KMS-11 (cell line): ENCODE results near the gene SND1.

Source experiments
- H2AFZ ChIP-seq: fragments of 200-600 bp; sonication (generic); 2 replicates; pipeline ENCODE4 v1.6.1; 2016; ENCODE audit warnings: antibody characterized with exemption, mixed run types, low read depth
- H3K27ac ChIP-seq: fragments of 200-600 bp; sonication (generic); 2 replicates; pipeline ENCODE4 v1.6.1; 2016; ENCODE audit warnings: mild to moderate bottlenecking, mixed run types
- H3K27me3 ChIP-seq: fragments of 200-600 bp; sonication (generic); 2 replicates; pipeline ENCODE4 v1.6.1; 2017; ENCODE audit warnings: mild to moderate bottlenecking, low read depth, mixed run types, moderate library complexity; ENCODE audit not compliant: insufficient read depth
- H3K36me3 ChIP-seq: fragments of 200-600 bp; sonication (generic); 2 replicates; pipeline ENCODE4 v1.6.1; 2017; ENCODE audit warnings: mild to moderate bottlenecking, mixed run types; ENCODE audit not compliant: insufficient read depth
- H3K4me1 ChIP-seq: fragments of 200-600 bp; sonication (generic); 2 replicates; pipeline ENCODE4 v1.6.1; 2016; ENCODE audit warnings: mild to moderate bottlenecking, low read depth, mixed run types; ENCODE audit not compliant: poor library complexity, severe bottlenecking
- H3K4me2 ChIP-seq: fragments of 200-600 bp; sonication (generic); 2 replicates; pipeline ENCODE4 v1.7.0; 2016; ENCODE audit warnings: mild to moderate bottlenecking, mixed run types
- H3K4me3 ChIP-seq: fragments of 200-600 bp; sonication (generic); IDR thresholded peaks from 2 replicates; pipeline ENCODE4 v1.6.1; 2017; ENCODE audit warnings: low read depth, low read length, mixed read lengths; ENCODE audit not compliant: insufficient read depth
- H3K79me2 ChIP-seq: fragments of 200-600 bp; sonication (generic); 2 replicates; pipeline ENCODE4 v1.6.1; 2016; ENCODE audit warnings: low read depth, mixed run types; ENCODE audit not compliant: insufficient read depth
- H3K9ac ChIP-seq: fragments of 200-600 bp; sonication (generic); 2 replicates; pipeline ENCODE4 v1.6.1; 2016; ENCODE audit warnings: mild to moderate bottlenecking, mixed run types
- H4K20me1 ChIP-seq: fragments of 200-600 bp; sonication (generic); 2 replicates; pipeline ENCODE4 v1.6.1; 2016; ENCODE audit warnings: mild to moderate bottlenecking, mixed run types; ENCODE audit not compliant: insufficient read depth
- CTCF ChIP-seq: fragments of 200-600 bp; sonication (generic); conservative IDR thresholded peaks from 2 replicates; pipeline ENCODE4 v1.6.1; 2017; ENCODE audit warnings: low read depth, mild to moderate bottlenecking, antibody characterized with exemption, low read length, moderate library complexity, mixed read lengths

The SND1 gene

GRCh38 chr7:128005759-128006159 lies 353.8 kb downstream of the SND1 start:
- no peak overlapping the region for H2AFZ ChIP-seq
- no peaks in the 10 kb centered on the region for H3K79me2 ChIP-seq
- no peak overlapping the region for H3K4me3 ChIP-seq
- H3K27ac ChIP-seq, result no peak overlapping the region
- H3K9ac ChIP-seq, result no peak overlapping the region
- TF ChIP-seq CTCF, result no peak
- peaks cover 21% of the 10 kb centered on the region for H3K4me1 ChIP-seq
- H3K36me3 ChIP-seq, result no peaks in the 10 kb centered on the region
- H3K27me3 ChIP-seq, result no peaks in the 10 kb centered on the region
- H3K4me2 ChIP-seq, result no peak overlapping the region
- H4K20me1 ChIP-seq, result peaks cover 4% of the 10 kb centered on the region; the same call in 1 of the 2 replicates

- Histone ChIP-seq H4K20me1 (peaks cover 4% of the 10 kb centered on the region; the same call in 1 of the 2 replicates), H3K4me2 (no peak overlapping the region), H3K36me3 (no peaks in the 10 kb centered on the region), H2AFZ (no peak overlapping the region), H3K27ac (no peak overlapping the region), H3K27me3 (no peaks in the 10 kb centered on the region), H3K9ac (no peak overlapping the region), H3K4me3 (no peak overlapping the region), H3K4me1 (peaks cover 21% of the 10 kb centered on the region), H3K79me2 (no peaks in the 10 kb centered on the region)
- no peak for TF ChIP-seq CTCF
Measured at GRCh38 chr7:128006550-128007302, 354.7 kb downstream of the SND1 start.

GRCh38 chr7:128007303-128007680 lies 355.3 kb downstream of the SND1 start:
- Histone ChIP-seq H4K20me1 (peaks cover 2% of the 10 kb centered on the region; the same call in 1 of the 2 replicates), H3K27me3 (no peaks in the 10 kb centered on the region), H3K4me1 (peaks cover 16% of the 10 kb centered on the region), H3K36me3 (no peaks in the 10 kb centered on the region), H3K4me3 (no peak overlapping the region), H2AFZ (no peak overlapping the region), H3K27ac (no peak overlapping the region), H3K9ac (no peak overlapping the region), H3K79me2 (no peaks in the 10 kb centered on the region), H3K4me2 (no peak overlapping the region)
- no peak for TF ChIP-seq CTCF

- H3K4me2 ChIP-seq, result no peak overlapping the region
- H3K27ac ChIP-seq, result no peak overlapping the region
- TF ChIP-seq CTCF, result no peak
- no peaks in the 10 kb centered on the region for H3K36me3 ChIP-seq
- H3K4me1 ChIP-seq, result peaks cover 8% of the 10 kb centered on the region
- H3K9ac ChIP-seq, result no peak overlapping the region
- H3K79me2 ChIP-seq, result no peaks in the 10 kb centered on the region
- H4K20me1 ChIP-seq, result no peaks in the 10 kb centered on the region
- H3K4me3 ChIP-seq, result no peak overlapping the region
- H3K27me3 ChIP-seq, result no peaks in the 10 kb centered on the region
- H2AFZ ChIP-seq, result no peak overlapping the region
Measured at GRCh38 chr7:128008141-128008540, 356.1 kb downstream of the SND1 start.
